SK-N-SH (cell line): ENCODE data around the gene JOSD2. TPM values are rescaled to one million over a fixed set of nuclear protein-coding genes. Genes with fewer than 3 reads are reported as not detected.

ENCODE experiments used
- CTCF ChIA-PET: fragments of 300-600, 350-600 bp; formaldehyde crosslinking; extraction: SDS; loops from one replicate; lab custom pipeline; 2021; lab: Yijun Ruan, JAX
- POLR2A ChIA-PET: fragments of 350-600 bp; sonication (Branson Sonifier 250); formaldehyde crosslinking; extraction: SDS; loops from one replicate; lab custom pipeline; 2020; ENCODE audit warnings: antibody characterized with exemption, inconsistent platforms; lab: Yijun Ruan, JAX
- DNase-seq: peaks from one replicate; pipeline ENCODE4 v3.0.0; 2012
- H2AFZ ChIP-seq: fragments of 200-600 bp; sonication (generic); 2 replicates; pipeline ENCODE4 v1.8.1; 2016; ENCODE audit warnings: antibody characterized with exemption, mild to moderate bottlenecking, low read depth
- H3F3A ChIP-seq: fragments of 200-600 bp; sonication (generic); replicated peaks from 2 replicates; pipeline ENCODE3; 2016; ENCODE audit warnings: antibody characterized with exemption, mild to moderate bottlenecking; ENCODE audit not compliant: insufficient read depth
- H3K27ac ChIP-seq, 2 experiments: fragments of 200-500 bp in 1 of 2; fragments of 200-600 bp in 1 of 2; sonication (Bioruptor generic) in 1 of 2; sonication (generic), shearing (Covaris generic) in 1 of 2; 2 replicates each; pipeline versions ENCODE4 v1.5.1 to v1.6.1; 2014 to 2016; ENCODE audit warnings: low read depth in 2 of 2, inconsistent platforms in 1 of 2, low read length in 1 of 2, mild to moderate bottlenecking in 1 of 2, mixed read lengths in 1 of 2
- H3K27me3 ChIP-seq: fragments of 200-600 bp; sonication (generic), shearing (Covaris generic); 2 replicates; pipeline ENCODE4 v1.6.1; 2016; ENCODE audit warnings: mixed run types; ENCODE audit not compliant: insufficient read depth
- H3K36me3 ChIP-seq, 2 experiments: fragments of 200-500 bp in 1 of 2; fragments of 200-600 bp in 1 of 2; sonication (Bioruptor generic) in 1 of 2; sonication (generic) in 1 of 2; replicated peaks in 1 of 2; 2 replicates each; pipeline versions ENCODE3 to v1.5.1; 2014 to 2016; ENCODE audit warnings: low read length in 1 of 2, mild to moderate bottlenecking in 1 of 2; ENCODE audit not compliant: insufficient read depth in 2 of 2, control insufficient read depth in 1 of 2
- H3K4me1 ChIP-seq, 2 experiments: fragments of 200-500 bp in 1 of 2; fragments of 200-600 bp in 1 of 2; sonication (Bioruptor generic) in 1 of 2; sonication (generic), shearing (Covaris generic) in 1 of 2; 2 replicates each; pipeline versions ENCODE4 v1.5.1 to v1.6.1; 2014 to 2016; ENCODE audit warnings: low read depth in 1 of 2, low read length in 1 of 2, mixed run types in 1 of 2; ENCODE audit not compliant: insufficient read depth in 2 of 2, control insufficient read depth in 1 of 2
- H3K4me2 ChIP-seq: fragments of 200-600 bp; sonication (generic), shearing (Covaris generic); 2 replicates; pipeline ENCODE4 v1.6.1; 2017; ENCODE audit warnings: mixed run types
- H3K4me3 ChIP-seq, 2 experiments: fragments of 200-500 bp in 1 of 2; fragments of 200-600 bp in 1 of 2; sonication (Bioruptor generic) in 1 of 2; sonication (generic), shearing (Covaris generic) in 1 of 2; 2 replicates each; pipeline versions ENCODE4 v1.5.1 to v1.8.1; 2014 to 2016; ENCODE audit warnings: low read depth in 2 of 2, inconsistent platforms in 1 of 2, low read length in 1 of 2, mild to moderate bottlenecking in 1 of 2, mixed read lengths in 1 of 2, moderate library complexity in 1 of 2
- H3K79me2 ChIP-seq: fragments of 200-600 bp; sonication (generic); 2 replicates; pipeline ENCODE4 v1.8.1; 2017; ENCODE audit warnings: mild to moderate bottlenecking; ENCODE audit not compliant: insufficient read depth
- H3K9ac ChIP-seq: fragments of 200-600 bp; sonication (generic); 2 replicates; pipeline ENCODE4 v1.6.1; 2017; ENCODE audit warnings: mixed run types
- H3K9me2 ChIP-seq: fragments of 200-600 bp; sonication (generic); 2 replicates; pipeline ENCODE4 v1.6.1; 2017; ENCODE audit warnings: mixed run types
- H3K9me3 ChIP-seq: fragments of 200-600 bp; sonication (generic); 2 replicates; pipeline ENCODE4 v1.6.1; 2017; ENCODE audit warnings: mixed run types, mild to moderate bottlenecking, moderate library complexity
- H4K20me1 ChIP-seq: fragments of 200-600 bp; sonication (generic); 2 replicates; pipeline ENCODE4 v1.6.1; 2017; ENCODE audit warnings: mild to moderate bottlenecking, mixed run types; ENCODE audit not compliant: insufficient read depth
- CHD2 ChIP-seq: fragments of 150-350 bp; IDR thresholded peaks from 2 replicates; pipeline ENCODE4 v1.6.1; 2018; ENCODE audit warnings: low read length; ENCODE audit not compliant: partially characterized antibody
- ELF1 ChIP-seq: IDR thresholded peaks from 2 replicates; pipeline ENCODE4 v1.4.0; 2012
- EP300 ChIP-seq, 2 experiments: IDR thresholded peaks; 2 replicates each; pipeline versions ENCODE4 v1.4.0 to v1.6.1; 2012; ENCODE audit warnings: borderline replicate concordance in 1 of 2, low read depth in 1 of 2, low read length in 1 of 2
- EZH2phosphoT487 ChIP-seq: fragments of 200-600 bp; sonication (generic); IDR thresholded peaks from 2 replicates; pipeline ENCODE4 v1.6.1; 2017; ENCODE audit warnings: low read depth, mixed run types, mild to moderate bottlenecking, antibody characterized with exemption, moderate library complexity, borderline replicate concordance
- FOSL2 ChIP-seq: IDR thresholded peaks from 2 replicates; pipeline ENCODE4 v1.4.0; 2012; ENCODE audit warnings: low read depth, mild to moderate bottlenecking, moderate library complexity, borderline replicate concordance
- FOXJ3 ChIP-seq: sonication (generic); formaldehyde crosslinking; IDR thresholded peaks from 2 replicates; pipeline ENCODE4 v1.5.1; 2020; ENCODE audit warnings: mild to moderate bottlenecking, missing genetic modification reagents
- FOXM1 ChIP-seq: IDR thresholded peaks from 2 replicates; pipeline ENCODE4 v1.4.0; 2012; ENCODE audit warnings: low read depth, mild to moderate bottlenecking
- GABPA ChIP-seq: IDR thresholded peaks from 2 replicates; pipeline ENCODE4 v1.4.0; 2012; ENCODE audit warnings: low read depth, mild to moderate bottlenecking
- GATA2 ChIP-seq: sonication (generic); formaldehyde crosslinking; IDR thresholded peaks from 2 replicates; pipeline ENCODE4 v1.5.0; 2020; ENCODE audit warnings: mild to moderate bottlenecking, missing genetic modification reagents
- JUND ChIP-seq: IDR thresholded peaks from 2 replicates; pipeline ENCODE4 v1.4.0; 2012
- MXI1 ChIP-seq: IDR thresholded peaks from 2 replicates; pipeline ENCODE4 v1.6.1; 2012; ENCODE audit warnings: mild to moderate bottlenecking, low read depth, low read length, improper control_type of control experiment
- RCOR1 ChIP-seq: fragments of 150-350 bp; IDR thresholded peaks from 2 replicates; pipeline ENCODE4 v1.6.1; 2017; ENCODE audit warnings: antibody characterized with exemption, low read length
- RFX5 ChIP-seq: IDR thresholded peaks from 2 replicates; pipeline ENCODE4 v1.6.1; 2012; ENCODE audit warnings: mild to moderate bottlenecking, improper control_type of control experiment, low read length
- RXRA ChIP-seq: IDR thresholded peaks from 2 replicates; pipeline ENCODE4 v1.4.0; 2012; ENCODE audit warnings: low read depth, mild to moderate bottlenecking, borderline replicate concordance
- SMC3 ChIP-seq: IDR thresholded peaks from 2 replicates; pipeline ENCODE4 v1.6.1; 2012; ENCODE audit warnings: low read depth, low read length, improper control_type of control experiment
- TCF12 ChIP-seq: IDR thresholded peaks from 2 replicates; pipeline ENCODE4 v1.4.0; 2012
- YY1 ChIP-seq: IDR thresholded peaks from 2 replicates; pipeline ENCODE4 v1.4.0; 2012; ENCODE audit warnings: low read depth, mild to moderate bottlenecking
- WGBS: methylation state at CpG from one replicate; pipeline ENCODE4 v1.1.6; 2017; ENCODE audit warnings: low lambda C conversion rate; 5-methylcytosine and 5-hydroxymethylcytosine counted together
- polyA plus RNA-seq, 3 experiments: library from polyadenylated mRNA; depleted of rRNA; stranded (reverse); fragments of >200 nt; gene quantifications; 2 replicates each; pipeline ENCODE4 v1.2.3, GENCODE V29; 2012
- TF ChIP-seq, protein P1 (sequence below): IDR thresholded peaks from 2 replicates; pipeline ENCODE4 v1.6.1; 2012; ENCODE audit warnings: mild to moderate bottlenecking, low read depth, low read length, moderate library complexity
- TF ChIP-seq, protein P2 (sequence below): IDR thresholded peaks from 2 replicates; pipeline ENCODE4; 2012

The JOSD2 gene
- polyA plus RNA-seq, 1 of the 3 experiments (the other 2 are of a cell fraction) = 81.2 TPM

DNA sequence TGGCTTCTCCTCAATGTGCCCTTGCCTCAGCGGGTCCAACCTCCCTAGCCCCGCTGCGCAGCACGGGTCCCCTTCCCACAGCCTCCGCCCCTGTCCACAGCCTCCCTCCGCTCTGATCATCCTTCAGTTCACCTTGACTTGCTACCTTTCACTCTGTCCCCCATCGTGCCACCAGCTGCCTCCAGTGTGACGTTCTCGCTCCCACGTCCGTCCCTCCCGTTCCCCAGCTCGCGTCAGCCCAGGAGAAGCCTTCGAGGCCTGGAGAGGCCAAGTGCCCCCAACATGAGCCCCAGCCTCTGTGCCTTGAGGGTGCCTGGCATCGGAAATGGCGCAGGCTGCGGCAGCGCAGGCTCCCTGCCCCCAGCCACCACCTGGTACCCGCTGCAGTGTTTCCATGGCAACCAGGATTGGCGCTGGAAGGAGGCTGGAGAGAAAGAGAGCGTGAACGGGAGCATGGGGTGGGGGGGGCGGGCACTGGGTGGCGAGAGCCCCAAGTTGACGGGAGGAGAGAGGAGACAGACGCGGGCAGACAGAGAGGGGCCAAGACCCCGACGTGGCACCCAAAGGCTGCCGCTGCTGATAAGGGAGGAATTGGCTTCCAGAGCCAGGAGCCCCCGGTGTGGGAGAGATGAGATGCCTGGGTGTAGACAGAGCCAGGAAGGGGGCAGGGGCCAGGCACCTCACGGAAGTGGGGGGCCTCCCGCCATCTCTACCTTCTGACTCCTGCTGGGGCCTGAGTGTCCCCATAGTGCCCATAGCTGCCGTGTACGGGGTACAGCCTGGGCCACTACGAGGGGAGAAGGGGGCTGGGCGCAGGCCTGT, 3.6 kb upstream of the JOSD2 start:
- H3K9me2 ChIP-seq = no peaks in the 10 kb centered on the region
- peak overlapping the region in 1 of 2 experiments; percentile 98; a peak in 2 of 4 replicates for H3K27ac ChIP-seq
- H2AFZ ChIP-seq = no peak overlapping the region
- no peak overlapping the region for H3K9ac ChIP-seq
- H3K9me3 ChIP-seq = no peaks in the 10 kb centered on the region
- H4K20me1 ChIP-seq = no peaks in the 10 kb centered on the region
- no peaks in the 10 kb centered on the region for H3F3A ChIP-seq
- peaks cover 11% of the 10 kb centered on the region; the same call in 1 of the 2 replicates for H3K79me2 ChIP-seq
- H3K36me3 ChIP-seq = no peaks in the 10 kb centered on the region
- H3K4me2 ChIP-seq = no peak overlapping the region
- ChIA-PET POLR2A (no interaction called here), CTCF (interaction anchor here (1.1 to 2.7 kb wide), 5 partner anchors 23 to 93 kb away, joined by 3 to 14 read pairs (median 4); no protein-coding TSS in a partner anchor)
- 55% methylated on average over 32 of the region's 38 CpGs for WGBS
- peaks cover 0 to 41% of the 10 kb centered on the region in 2 experiments; a peak in 1 of 4 replicates for H3K4me1 ChIP-seq
- peak overlapping the region in 1 of 2 experiments; percentile 37; a peak in 1 of 4 replicates for H3K4me3 ChIP-seq
- no peaks in the 10 kb centered on the region for H3K27me3 ChIP-seq
- TF ChIP-seq RCOR1 (peak; percentile 48; the same call in 1 of the 2 replicates), EP300 (IDR thresholded peaks at IDR 0.05; ENCODE audit: borderline replicate concordance in 1 of 2, low read depth in 1 of 2, low read length in 1 of 2) (peak in 1 of 2 experiments; percentile 26; a peak in 1 of 4 replicates), FOXJ3 (peak; percentile 32; the same call in 1 of the 2 replicates), ELF1 (no peak), YY1 (no peak), RFX5 (no peak), TCF12 (no peak), MXI1 (peak; percentile 19; the same call in 1 of the 2 replicates), GABPA (no peak), CHD2 (peak; percentile 70), SMC3 (no peak), EZH2phosphoT487 (no peak), FOSL2 (no peak), JUND (no peak), RXRA (no peak), FOXM1 (no peak), GATA2 (CRISPR knock-in tag) (peak; percentile 46; the same call in 1 of the 2 replicates)
- TF ChIP-seq, protein P1, sequence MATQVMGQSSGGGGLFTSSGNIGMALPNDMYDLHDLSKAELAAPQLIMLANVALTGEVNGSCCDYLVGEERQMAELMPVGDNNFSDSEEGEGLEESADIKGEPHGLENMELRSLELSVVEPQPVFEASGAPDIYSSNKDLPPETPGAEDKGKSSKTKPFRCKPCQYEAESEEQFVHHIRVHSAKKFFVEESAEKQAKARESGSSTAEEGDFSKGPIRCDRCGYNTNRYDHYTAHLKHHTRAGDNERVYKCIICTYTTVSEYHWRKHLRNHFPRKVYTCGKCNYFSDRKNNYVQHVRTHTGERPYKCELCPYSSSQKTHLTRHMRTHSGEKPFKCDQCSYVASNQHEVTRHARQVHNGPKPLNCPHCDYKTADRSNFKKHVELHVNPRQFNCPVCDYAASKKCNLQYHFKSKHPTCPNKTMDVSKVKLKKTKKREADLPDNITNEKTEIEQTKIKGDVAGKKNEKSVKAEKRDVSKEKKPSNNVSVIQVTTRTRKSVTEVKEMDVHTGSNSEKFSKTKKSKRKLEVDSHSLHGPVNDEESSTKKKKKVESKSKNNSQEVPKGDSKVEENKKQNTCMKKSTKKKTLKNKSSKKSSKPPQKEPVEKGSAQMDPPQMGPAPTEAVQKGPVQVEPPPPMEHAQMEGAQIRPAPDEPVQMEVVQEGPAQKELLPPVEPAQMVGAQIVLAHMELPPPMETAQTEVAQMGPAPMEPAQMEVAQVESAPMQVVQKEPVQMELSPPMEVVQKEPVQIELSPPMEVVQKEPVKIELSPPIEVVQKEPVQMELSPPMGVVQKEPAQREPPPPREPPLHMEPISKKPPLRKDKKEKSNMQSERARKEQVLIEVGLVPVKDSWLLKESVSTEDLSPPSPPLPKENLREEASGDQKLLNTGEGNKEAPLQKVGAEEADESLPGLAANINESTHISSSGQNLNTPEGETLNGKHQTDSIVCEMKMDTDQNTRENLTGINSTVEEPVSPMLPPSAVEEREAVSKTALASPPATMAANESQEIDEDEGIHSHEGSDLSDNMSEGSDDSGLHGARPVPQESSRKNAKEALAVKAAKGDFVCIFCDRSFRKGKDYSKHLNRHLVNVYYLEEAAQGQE = no peak
- TF ChIP-seq, protein P2, sequence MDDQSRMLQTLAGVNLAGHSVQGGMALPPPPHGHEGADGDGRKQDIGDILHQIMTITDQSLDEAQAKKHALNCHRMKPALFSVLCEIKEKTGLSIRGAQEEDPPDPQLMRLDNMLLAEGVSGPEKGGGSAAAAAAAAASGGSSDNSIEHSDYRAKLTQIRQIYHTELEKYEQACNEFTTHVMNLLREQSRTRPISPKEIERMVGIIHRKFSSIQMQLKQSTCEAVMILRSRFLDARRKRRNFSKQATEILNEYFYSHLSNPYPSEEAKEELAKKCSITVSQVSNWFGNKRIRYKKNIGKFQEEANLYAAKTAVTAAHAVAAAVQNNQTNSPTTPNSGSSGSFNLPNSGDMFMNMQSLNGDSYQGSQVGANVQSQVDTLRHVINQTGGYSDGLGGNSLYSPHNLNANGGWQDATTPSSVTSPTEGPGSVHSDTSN = no peak
- TF ChIP-seq, all 33 proteins: peak for 6
- DNase-seq = peak; percentile 95
